ENCODE data around the gene LCMT2.
"Not testable (repeated sequence)": the region's sequence is repeated elsewhere in the genome, so short reads cannot be mapped to it uniquely, and the experiment has no call there.

The LCMT2 gene

DNA sequence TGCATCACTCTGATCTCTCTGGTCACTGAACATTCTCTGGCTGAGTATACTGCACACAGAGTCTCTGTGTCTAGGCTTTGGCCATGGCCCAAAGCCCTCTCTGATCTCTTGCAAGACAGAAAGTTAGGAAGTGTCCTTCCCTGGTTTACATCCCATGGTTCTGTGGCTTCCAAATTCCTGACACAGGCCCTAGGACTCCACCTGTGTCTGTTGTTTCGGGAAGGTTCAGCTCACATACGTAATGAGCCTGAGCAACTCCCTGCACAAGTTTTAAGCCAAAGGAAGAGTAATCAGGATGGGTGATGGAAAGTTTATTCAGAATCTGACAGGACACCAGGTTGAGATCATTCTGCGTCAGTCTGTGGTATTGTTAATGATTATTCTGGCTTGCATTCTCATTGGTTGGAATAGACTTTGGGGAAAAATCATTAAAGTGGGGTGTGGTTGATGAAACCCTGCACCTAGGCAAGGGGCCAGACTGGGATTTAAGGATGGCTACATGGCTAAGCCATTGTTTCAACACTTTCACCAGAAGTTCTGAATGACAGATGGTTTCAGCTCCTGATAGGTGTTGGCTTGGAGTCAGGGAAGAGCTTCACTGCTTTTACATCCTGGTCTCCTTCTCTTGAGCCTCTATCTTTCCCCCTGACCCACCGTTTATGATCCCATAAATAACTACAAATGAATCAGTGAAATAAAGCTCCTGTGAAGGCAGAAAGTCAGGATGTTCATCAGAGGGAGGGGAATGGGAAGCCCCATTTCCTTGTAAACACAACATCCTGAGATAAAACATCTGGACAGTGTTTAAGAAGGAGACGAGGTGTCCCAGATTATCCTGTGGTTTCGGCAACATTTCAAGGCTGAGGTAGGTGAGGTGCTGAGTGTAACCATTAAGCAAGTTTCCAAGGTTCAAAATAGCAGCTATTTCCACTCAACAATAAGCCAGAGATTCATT is 14.1 kb downstream of the LCMT2 start:
- DNase-seq (ENCODE audit: low read depth): no peak

DNA sequence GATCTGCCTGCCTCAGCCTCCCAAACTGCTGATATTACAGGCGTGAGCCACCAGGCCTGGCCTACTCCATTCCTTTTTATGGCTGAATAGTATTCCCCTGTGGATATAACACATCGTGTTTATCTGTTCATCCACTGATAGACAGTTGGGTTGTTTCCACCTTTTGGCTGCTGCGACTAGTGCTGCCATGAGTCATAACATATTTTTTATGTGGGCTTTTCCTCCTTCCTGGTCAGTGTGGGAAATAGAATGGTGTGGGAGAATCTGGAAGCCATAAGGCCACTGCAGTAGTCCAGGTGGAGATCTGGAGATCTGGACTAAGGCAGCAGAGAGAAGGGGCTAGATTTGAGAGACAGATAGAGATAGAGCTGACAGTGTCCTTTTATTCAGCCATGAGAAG is 16.2 kb downstream of the LCMT2 start:
- DNase-seq (ENCODE audit: low read depth): no peak

DNA sequence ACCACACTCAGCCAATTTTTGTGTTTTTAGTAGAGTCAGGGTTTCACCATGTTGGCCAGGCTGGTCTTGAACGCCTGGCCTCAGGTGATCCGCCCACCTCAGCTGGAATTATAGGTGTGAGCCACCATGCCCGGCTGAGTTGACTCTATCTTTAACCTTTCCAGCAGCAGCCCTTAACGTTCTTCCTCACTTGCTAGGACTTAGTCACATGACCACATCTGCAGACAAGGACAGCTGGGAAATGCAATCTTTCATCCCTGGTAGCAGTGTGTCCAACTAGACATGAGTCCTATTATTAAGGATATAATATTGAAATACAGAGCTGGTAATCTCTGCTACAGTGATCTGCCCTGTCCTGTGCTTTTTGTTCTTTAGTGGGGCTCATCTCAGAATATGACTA is 18.0 kb downstream of the LCMT2 start:
- no peak for DNase-seq (ENCODE audit: low read depth)

DNA sequence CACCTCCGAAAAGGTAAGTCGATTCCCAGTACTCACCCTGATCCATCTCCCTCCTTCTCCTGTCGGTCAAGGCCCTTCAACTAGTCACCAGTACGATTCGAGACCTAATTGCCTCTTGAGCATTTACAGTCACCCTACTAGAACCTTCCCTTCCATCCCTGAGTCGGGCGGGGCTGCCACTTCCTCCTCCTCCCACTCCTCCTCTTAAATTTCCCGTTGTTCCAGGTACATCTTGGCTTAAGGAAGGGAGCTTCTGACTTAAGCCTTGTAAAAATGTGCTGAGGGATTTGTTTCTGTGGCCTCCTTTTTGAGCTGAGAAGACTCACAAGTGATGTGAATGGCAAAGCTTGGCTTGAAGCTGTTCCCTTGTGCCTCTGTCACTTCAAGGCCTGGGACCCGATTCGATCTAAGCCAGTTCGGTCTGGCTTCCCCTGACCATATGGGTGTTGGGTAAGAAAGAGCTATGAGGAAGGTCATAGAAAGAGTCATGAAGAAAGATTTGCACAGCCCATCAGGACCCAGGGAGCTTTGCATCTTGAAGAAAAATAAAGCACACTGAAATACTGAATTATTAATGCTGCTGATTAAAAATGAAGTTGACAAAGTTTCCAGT is 28.1 kb downstream of the LCMT2 start, which contains the start of gene TGM7:
TGM7 (minus strand) TSS at position 51 of the 613 bp plus-strand sequence.
- DNase-seq (ENCODE audit: low read depth): no peak

DNA sequence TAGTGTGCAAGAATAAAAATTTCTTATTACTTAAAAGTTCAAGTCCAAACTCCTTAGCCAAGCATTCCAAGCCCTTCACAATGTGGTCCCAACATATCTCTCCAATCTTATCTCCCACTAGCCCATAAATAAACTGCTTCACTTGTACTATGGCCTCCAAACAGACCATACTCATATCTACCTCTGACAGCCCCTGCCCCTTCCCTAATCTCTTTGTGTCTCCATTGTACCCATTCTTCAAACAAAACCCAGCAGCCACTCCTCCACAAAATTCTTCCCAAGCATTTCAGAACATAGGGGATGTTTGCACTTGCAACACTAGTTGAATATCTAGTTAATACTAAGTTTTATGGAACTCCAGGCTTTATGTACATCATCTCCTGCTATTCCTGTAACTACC is 30.5 kb downstream of the LCMT2 start:
- DNase-seq (ENCODE audit: low read depth): no peak

DNA sequence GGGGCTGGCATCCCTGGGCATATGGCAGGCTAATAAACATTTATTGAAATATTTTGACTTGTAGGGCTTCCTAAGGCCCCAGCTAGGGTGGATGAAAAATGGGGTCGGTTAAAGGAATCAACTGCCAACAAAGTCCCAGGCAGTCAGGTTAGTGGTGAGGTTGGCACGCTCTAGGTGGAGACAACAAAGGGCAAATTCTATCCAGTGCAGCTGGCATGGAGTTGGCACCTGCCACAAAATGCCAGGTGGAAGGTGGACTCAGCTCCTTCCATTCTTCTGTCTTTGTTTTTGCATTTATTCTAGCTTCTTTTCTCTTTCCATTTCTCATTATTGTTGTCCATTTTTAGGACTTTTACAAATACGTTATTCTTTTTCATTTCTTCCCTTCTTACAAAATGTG is 31.0 kb downstream of the LCMT2 start:
- no peak for DNase-seq (ENCODE audit: low read depth)

DNA sequence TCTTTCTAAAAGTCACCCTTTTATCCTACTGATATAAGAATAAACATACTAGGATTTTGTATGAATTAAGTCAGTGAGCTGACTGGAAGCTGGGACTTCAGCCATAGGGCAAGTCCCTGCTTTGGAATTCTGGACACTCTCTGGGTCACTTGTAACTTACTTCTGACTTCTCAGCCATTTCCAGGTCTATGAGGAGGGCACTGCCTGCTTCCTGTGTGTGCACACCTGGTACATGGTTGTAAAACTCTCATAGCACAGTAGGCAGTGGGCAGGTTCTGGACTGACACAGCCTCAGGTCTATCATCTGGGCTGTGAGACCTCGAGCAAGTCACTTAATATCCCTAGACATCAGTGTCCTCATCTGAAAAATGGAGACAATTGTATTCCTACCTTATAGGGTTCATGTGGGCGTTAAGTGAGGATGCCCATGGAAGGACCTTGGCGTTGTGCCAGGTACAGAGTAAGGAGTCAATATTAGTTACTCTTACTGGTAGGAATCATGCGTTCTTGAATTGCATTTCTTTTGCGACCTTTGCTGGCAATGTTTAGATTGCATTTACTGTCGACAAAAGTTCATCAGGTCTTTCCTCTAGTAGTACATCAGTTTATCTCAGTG is 36.2 kb downstream of the LCMT2 start:
- DNase-seq (ENCODE audit: low read depth): no peak

DNA sequence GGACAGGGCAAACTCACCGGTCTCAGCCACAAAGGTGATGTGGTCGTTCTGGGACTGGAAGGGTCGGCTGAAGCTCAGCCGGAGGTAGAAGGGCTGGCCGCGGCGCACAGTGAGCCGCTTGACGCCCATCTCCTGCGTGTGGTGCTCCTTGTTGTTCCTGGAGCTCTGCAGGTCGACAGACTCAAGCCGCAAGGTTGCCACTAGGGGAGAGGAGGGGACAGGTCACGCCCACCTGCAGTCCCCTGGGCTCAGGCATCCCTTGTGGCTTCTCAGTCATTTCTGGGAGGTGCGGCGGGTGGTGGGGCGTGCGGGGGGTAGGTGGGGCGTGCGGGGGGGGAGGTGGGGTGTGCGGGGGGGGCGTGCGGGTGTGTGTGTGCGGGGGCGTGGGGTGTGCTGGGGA is 36.9 kb downstream of the LCMT2 start:
- no peak for DNase-seq (ENCODE audit: low read depth)

DNA sequence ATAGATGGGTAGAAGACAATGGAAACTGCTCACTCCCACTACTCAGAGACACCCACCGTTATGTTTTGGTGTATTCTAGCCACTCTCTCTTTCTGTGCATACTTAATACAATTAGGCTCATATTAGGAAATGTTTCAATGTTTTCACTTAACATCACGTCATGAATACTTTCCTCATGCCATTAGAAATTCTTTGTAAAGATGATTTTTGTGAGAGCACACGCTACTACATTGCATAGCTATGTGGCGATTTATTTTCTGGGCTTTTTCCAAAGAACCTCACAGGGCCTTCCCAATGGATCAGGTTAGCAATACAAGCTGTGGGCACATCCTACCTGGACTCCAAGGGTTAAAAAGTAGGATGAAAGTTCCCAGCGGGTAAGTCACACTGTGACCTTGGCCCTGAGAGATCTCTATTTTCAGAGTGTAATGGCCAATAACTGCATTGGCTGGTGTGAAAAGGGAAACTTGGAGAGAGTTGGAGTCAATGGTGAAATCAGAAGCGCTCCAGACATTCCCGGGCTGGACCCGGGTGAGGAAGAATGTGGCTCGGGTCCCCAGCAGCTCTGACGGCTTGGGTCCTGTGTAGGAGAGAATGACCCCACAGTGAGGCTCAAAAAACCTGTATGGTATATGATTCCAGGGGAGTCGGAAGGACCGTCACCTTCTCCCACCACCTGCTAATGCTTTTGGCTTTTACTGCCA is 37.8 kb downstream of the LCMT2 start:
- peak; percentile 25 for DNase-seq (ENCODE audit: low read depth)

DNA sequence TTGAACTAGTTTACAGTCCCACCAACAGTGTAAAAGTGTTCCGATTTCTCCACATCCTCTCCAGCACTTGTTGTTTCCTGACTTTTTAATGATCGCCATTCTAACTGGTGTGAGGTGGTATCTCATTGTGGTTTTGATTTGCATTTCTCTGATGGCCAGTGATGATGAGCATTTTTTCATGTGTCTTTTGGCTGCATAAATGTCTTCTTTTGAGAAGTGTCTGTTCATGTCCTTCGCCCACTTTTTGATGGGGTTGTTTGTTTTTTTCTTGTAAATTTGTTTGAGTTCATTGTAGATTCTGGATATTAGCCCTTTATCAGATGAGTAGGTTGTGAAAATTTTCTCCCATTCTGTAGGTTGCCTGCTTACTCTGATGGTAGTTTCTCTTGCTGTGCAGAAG is 40.7 kb downstream of the LCMT2 start:
- DNase-seq (ENCODE audit: low read depth): not testable (repeated sequence)

DNA sequence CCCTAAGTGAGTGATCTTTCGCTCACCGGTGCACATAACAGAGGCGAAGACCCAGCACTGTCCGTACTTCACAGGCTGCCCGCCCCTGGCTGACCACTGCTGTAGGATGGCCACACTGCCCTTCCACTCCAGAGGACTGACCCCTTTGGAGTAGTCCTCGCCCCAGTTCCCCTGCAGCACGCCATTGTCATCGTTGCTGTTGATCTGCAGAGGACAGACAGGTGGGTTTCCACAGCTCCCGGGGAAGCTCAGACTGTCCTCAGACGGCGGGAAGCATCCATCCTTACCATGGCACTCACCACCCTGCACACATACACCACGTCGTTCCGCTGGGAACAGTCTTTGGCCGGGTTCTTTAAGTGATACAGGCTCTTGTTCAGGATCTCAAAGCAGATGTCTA is 43.1 kb downstream of the LCMT2 start:
- DNase-seq (ENCODE audit: low read depth): no peak

DNA sequence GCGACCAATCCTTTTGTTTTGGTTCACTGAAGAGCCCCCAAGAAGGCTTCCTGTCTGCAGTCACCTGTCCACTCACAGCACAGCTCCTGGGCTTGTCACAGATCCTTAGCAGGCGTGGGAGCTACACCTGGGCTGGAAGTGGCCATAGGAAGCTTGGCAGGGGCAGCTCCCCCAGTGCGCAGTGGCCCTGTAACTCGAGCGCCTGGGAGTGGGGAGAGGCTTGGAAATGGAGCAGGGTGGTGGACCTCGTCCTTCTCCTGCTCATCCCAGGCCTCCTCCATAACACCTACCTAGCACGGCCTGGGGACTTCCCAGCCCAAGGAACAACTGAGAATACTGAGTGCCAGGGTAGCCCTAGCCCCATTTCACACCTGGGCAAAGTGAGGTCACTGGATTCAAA is 44.3 kb downstream of the LCMT2 start:
- no peak for DNase-seq (ENCODE audit: low read depth)

DNA sequence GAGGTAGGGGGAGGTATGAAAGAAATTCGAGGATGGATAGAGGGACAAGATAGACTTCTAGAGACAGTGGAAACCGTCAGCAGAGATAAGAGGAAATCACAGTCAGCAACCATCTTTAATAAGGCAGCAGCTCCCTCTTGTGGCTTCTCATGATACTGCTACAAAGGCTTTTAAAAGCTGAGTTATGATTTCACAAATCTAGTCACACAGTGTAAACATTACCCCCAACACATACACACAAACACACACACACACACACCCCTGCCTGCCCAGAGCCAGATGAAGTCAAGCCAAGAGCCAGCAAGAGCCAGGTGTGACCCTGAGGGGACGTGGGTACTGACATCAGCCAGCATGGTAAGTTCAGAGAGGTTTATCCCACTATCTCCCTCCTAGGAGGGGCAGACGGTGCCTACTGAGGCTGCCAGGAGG is 44.8 kb downstream of the LCMT2 start:
- DNase-seq (ENCODE audit: low read depth): peak; percentile 65

DNA sequence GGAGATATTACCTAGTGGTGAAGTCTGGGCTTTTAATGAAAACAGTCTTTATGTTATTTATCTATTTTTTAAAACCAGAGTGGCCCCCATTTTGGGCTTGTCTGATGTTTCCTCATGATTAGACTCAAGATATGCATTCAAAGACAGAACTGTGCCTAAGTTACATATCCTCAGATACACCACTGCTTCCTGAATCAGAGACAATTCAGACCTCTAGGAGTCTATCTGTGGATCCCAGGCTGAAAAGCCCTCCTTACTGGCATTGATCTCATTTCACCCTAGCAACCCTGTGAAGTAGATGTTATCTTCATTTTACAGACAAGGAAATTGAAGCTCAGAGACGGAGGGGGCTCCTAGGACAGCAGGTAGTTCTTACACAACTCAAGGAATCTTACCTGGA is 46.8 kb downstream of the LCMT2 start:
- DNase-seq (ENCODE audit: low read depth): no peak

DNA sequence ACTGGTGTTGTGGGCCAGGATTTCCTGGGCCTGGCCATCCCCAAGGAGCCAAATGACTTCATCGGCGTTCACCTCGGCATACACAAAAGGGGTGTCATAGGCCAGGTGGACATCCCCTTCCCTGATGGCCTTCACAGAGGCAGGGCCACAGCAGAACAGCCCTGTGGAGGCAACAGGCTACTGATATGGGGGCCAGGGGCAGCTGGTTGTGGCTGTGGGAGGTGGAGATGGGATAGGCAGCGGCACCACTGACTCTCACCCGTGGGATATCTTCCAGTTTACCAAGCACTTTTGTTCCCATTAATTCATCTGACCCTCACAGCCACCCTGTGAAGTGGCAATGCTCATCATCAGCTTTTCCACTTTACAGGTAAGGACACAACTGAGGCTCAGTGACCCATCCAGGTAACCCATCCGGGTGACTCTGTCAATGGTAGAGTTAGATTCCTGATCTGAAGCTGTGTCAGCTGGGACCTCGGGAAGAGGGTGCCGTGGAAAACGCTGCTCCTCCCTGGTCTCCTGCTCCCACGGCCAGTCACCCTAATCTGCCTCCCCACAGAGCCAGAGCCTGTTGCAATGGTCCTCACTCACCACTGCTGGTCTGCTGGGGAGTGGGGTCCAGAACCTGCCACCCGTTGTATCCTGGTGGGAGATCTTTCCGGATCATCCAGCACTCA is 48.3 kb downstream of the LCMT2 start:
- DNase-seq (ENCODE audit: low read depth): no peak

DNA sequence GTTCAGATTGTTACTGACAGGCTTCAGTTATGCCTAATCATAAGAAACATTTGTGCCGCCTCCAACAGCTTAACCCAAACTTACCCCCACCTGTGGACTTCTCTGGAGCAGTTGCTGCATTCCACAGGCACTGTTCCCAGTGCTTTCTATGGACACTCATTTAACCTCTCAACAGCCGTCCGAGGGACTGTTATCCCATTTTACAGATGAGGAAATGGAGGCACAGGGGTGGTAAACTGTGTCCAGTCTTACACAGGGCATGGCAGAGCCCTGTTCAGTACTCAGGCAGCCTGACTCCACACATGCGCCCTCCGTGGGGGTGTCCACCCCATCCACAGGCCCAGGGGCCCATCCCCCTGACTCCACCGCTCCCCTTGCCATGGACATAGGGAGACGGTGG is 49.4 kb downstream of the LCMT2 start:
- no peak for DNase-seq (ENCODE audit: low read depth)

DNA sequence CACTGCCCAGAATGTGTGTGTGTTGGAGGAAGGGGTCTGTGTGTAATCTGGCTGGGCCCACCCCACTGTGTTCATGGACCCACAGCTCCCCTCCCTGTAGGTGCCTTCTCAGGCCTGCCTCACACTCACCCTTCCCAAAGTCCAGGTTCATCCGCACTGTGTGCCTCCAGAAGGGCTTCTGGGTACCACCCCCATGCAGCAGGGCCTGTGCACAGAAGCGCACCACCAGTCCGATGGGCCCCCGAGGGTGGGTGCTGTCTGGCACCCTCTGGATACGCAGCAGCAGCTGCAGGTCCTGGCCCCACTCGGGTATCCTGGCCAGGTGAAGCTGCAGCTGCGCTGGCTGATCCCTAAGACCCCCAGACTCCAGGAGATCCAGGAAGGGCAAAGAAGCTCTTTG is 50.9 kb downstream of the LCMT2 start:
- DNase-seq (ENCODE audit: low read depth): no peak

DNA sequence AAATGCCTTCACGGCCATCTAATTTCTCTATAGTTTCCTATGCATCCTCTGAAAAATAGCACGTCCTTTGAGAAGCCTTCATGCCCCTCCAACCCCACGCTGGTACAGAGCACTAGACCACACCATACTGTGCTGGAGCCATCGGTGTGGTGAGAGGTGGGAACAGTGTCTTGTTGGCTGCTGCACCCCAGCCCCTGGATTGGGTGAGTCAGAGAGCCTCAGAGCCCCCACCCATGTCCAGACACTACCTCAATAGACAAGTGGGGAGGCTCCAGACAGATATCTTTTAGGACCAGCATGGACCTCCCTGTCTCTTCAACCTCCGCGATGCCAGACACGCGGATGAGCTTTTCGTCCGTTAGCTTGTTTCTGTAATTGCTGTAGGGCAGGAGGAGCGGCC is 51.5 kb downstream of the LCMT2 start:
- no peak for DNase-seq (ENCODE audit: low read depth)

DNA sequence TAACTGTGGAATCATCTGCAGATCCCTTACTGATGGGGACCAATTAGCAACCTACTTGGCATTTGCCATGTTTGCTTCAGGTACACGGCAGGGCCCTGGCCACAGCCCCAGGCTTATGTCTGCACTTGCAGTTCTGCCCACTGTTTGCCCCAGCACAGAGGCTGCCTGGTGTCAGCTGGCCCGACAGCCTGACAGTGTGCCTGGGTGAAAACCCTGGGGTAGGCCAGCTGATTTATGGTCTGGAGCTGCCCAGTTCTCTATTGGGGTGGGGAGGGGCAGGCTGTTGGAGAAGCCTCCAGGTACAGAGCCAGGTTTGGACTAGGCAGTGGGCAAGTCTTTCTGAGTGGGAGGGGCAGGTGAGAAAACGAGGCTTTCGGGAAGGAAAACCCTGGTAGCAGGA is 52.5 kb downstream of the LCMT2 start:
- no peak for DNase-seq (ENCODE audit: low read depth)

DNA sequence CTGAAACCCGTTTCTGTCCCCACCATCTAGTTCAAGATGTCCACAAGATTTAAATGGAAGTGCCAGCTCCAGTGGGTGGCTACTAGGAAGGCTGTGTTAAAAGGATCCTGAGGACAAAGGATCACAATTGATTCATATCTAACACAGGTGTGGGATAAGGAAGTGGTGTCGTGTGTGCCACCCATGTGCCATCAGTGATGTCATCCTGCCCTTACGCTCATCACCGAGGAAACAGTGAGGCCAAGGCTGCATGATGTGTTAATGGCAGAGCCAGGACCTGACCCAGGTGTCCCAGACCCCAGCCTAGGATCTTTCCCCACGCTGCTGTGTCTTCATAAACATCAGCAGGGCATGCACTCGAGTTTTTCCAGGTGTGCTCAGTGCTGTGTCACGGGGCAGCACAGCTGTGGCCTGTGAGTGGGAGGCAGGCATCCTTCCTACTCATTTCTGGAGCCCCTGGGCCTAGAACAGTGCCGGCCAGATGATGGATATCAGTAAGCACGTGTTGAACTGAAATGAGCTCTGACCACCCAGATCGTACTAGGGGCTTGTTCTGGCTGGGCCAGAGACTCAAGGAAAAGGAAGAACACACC is 53.0 kb downstream of the LCMT2 start:
- DNase-seq (ENCODE audit: low read depth): no peak

DNA sequence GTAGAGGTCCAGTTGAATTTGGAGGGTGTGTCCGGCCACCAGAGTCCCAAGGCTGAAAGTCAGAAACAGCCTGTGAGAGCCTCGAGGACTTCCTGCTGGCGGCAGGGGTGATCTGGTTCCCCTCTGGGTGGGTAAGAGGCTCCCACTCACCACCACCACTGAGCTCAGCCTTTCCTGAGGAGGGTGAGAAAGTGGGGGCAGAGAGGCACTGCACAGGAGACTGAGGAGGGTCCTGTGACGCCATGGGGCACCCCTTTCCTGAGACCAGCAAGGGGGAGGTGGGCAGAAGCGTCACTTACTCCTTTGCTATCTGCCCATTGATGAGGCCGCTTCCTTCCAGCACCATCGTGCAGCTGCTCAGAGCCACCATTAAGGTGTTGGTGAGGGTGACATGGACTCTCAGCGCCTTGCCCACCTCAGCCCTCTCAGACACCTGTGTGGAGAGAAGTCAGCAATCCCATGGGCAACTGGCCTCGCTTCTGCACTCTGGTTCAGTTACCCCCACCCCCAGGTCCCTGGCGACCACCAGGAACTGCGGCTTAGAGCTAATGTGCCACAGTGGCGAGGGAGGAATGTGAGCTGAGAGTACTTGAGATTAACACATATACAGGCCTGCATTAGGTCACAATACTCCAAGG is 53.7 kb downstream of the LCMT2 start:
- no peak for DNase-seq (ENCODE audit: low read depth)
